ENCODE results near the gene F2R. TPM values are rescaled to one million over a fixed set of nuclear protein-coding genes. Genes with fewer than 3 reads are reported as not detected.

Gene F2R
- total and polyA plus RNA-seq, 2 experiments from 2014 or later: 15.0 to 26.0 TPM

DNA sequence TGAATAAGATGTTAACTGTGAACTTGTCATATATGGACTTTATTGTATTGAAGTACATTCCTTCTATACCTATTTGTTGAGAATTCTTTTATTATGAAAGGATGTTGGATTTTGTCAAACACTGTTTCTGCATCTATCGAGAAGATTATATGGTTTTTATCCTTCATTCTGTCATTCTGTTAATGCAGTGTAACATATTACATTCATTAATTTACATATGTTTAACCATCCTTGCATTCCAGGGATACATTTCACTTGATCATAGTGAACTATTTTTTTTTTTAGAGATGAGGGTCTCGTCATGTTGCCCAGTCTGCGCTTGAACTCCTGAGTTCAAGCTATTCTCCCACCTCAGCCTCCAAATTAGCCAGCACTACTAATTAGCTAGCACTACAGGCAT is 48.4 kb downstream of the F2R start:
- H3K4me2 ChIP-seq: no peak overlapping the region
- no peaks in the 10 kb centered on the region for H3K79me2 ChIP-seq (replicated peaks; ENCODE audit: insufficient read depth)
- Mint-ChIP-seq H3K9me3 (no peaks in the 10 kb centered on the region), H3K36me3 (ENCODE audit: low read depth) (no peaks in the 10 kb centered on the region), H3K4me1 (peaks cover 5% of the 10 kb centered on the region; the same call in 2 of the 3 replicates), H3K27ac (no peak overlapping the region), H3K4me3 (no peak overlapping the region), H3K27me3 (ENCODE audit: insufficient read depth, low read depth, poor library complexity) (peaks cover 4% of the 10 kb centered on the region)
- H3K27me3 ChIP-seq (ENCODE audit: insufficient read depth): no peaks in the 10 kb centered on the region
- no peak overlapping the region for H2AFZ ChIP-seq
- no peak overlapping the region for H3K4me3 ChIP-seq
- H3F3A ChIP-seq (replicated peaks; ENCODE audit: low read depth): no peaks in the 10 kb centered on the region
- 0 out of 2 replicates have a peak, but pooled peaks cover 4% of the 10 kb centered on the region for H3K9me2 ChIP-seq (ENCODE audit: insufficient read depth)
- H3K27ac ChIP-seq (ENCODE audit: low read depth): no peak overlapping the region
- ATAC-seq (no peak), DNase-seq (ENCODE audit: low spot score) (no peak)
- H4K20me1 ChIP-seq (replicated peaks; ENCODE audit: insufficient read depth): no peaks in the 10 kb centered on the region
- H3K36me3 ChIP-seq (ENCODE audit: insufficient read depth): no peaks in the 10 kb centered on the region
- peaks cover 6% of the 10 kb centered on the region for H3K4me1 ChIP-seq (ENCODE audit: insufficient read depth)
- TF ChIP-seq, protein P1, sequence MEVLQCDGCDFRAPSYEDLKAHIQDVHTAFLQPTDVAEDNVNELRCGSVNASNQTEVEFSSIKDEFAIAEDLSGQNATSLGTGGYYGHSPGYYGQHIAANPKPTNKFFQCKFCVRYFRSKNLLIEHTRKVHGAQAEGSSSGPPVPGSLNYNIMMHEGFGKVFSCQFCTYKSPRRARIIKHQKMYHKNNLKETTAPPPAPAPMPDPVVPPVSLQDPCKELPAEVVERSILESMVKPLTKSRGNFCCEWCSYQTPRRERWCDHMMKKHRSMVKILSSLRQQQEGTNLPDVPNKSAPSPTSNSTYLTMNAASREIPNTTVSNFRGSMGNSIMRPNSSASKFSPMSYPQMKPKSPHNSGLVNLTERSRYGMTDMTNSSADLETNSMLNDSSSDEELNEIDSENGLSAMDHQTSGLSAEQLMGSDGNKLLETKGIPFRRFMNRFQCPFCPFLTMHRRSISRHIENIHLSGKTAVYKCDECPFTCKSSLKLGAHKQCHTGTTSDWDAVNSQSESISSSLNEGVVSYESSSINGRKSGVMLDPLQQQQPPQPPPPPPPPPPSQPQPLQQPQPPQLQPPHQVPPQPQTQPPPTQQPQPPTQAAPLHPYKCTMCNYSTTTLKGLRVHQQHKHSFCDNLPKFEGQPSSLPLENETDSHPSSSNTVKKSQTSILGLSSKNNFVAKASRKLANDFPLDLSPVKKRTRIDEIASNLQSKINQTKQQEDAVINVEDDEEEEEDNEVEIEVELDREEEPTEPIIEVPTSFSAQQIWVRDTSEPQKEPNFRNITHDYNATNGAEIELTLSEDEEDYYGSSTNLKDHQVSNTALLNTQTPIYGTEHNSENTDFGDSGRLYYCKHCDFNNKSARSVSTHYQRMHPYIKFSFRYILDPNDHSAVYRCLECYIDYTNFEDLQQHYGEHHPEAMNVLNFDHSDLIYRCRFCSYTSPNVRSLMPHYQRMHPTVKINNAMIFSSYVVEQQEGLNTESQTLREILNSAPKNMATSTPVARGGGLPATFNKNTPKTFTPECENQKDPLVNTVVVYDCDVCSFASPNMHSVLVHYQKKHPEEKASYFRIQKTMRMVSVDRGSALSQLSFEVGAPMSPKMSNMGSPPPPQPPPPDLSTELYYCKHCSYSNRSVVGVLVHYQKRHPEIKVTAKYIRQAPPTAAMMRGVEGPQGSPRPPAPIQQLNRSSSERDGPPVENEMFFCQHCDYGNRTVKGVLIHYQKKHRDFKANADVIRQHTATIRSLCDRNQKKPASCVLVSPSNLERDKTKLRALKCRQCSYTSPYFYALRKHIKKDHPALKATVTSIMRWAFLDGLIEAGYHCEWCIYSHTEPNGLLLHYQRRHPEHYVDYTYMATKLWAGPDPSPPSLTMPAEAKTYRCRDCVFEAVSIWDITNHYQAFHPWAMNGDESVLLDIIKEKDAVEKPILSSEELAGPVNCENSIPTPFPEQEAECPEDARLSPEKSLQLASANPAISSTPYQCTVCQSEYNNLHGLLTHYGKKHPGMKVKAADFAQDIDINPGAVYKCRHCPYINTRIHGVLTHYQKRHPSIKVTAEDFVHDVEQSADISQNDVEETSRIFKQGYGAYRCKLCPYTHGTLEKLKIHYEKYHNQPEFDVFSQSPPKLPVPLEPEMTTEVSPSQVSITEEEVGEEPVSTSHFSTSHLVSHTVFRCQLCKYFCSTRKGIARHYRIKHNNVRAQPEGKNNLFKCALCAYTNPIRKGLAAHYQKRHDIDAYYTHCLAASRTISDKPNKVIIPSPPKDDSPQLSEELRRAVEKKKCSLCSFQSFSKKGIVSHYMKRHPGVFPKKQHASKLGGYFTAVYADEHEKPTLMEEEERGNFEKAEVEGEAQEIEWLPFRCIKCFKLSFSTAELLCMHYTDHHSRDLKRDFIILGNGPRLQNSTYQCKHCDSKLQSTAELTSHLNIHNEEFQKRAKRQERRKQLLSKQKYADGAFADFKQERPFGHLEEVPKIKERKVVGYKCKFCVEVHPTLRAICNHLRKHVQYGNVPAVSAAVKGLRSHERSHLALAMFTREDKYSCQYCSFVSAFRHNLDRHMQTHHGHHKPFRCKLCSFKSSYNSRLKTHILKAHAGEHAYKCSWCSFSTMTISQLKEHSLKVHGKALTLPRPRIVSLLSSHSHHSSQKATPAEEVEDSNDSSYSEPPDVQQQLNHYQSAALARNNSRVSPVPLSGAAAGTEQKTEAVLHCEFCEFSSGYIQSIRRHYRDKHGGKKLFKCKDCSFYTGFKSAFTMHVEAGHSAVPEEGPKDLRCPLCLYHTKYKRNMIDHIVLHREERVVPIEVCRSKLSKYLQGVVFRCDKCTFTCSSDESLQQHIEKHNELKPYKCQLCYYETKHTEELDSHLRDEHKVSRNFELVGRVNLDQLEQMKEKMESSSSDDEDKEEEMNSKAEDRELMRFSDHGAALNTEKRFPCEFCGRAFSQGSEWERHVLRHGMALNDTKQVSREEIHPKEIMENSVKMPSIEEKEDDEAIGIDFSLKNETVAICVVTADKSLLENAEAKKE (CRISPR knock-in tag; IDR thresholded peaks at IDR 0.05): no peak
- TF ChIP-seq NANOG (IDR thresholded peaks at IDR 0.05; ENCODE audit: borderline replicate concordance) (no peak), ZNF331 (CRISPR knock-in tag; IDR thresholded peaks at IDR 0.05; ENCODE audit: low read depth) (no peak), JUNB (IDR thresholded peaks at IDR 0.05; ENCODE audit: unreplicated experiment) (no peak), POLR2AphosphoS5 (IDR thresholded peaks at IDR 0.05; ENCODE audit: low read depth) (no peak), ZNF114 (CRISPR knock-in tag; IDR thresholded peaks at IDR 0.05) (no peak), CREB1 (CRISPR knock-in tag; IDR thresholded peaks at IDR 0.05; ENCODE audit: low read depth) (no peak), EZH2phosphoT487 (IDR thresholded peaks at IDR 0.05; ENCODE audit: unreplicated experiment) (no peak), STAT1 (IDR thresholded peaks at IDR 0.05; ENCODE audit: unreplicated experiment) (no peak), EZH2 (IDR thresholded peaks at IDR 0.05; ENCODE audit: low read depth, unreplicated experiment) (no peak)
- TF ChIP-seq, protein P2, sequence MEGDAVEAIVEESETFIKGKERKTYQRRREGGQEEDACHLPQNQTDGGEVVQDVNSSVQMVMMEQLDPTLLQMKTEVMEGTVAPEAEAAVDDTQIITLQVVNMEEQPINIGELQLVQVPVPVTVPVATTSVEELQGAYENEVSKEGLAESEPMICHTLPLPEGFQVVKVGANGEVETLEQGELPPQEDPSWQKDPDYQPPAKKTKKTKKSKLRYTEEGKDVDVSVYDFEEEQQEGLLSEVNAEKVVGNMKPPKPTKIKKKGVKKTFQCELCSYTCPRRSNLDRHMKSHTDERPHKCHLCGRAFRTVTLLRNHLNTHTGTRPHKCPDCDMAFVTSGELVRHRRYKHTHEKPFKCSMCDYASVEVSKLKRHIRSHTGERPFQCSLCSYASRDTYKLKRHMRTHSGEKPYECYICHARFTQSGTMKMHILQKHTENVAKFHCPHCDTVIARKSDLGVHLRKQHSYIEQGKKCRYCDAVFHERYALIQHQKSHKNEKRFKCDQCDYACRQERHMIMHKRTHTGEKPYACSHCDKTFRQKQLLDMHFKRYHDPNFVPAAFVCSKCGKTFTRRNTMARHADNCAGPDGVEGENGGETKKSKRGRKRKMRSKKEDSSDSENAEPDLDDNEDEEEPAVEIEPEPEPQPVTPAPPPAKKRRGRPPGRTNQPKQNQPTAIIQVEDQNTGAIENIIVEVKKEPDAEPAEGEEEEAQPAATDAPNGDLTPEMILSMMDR (conservative IDR thresholded peaks at IDR 0.05; ENCODE audit: low read depth in 2 of 2): no peak
- TF ChIP-seq, protein P3, sequence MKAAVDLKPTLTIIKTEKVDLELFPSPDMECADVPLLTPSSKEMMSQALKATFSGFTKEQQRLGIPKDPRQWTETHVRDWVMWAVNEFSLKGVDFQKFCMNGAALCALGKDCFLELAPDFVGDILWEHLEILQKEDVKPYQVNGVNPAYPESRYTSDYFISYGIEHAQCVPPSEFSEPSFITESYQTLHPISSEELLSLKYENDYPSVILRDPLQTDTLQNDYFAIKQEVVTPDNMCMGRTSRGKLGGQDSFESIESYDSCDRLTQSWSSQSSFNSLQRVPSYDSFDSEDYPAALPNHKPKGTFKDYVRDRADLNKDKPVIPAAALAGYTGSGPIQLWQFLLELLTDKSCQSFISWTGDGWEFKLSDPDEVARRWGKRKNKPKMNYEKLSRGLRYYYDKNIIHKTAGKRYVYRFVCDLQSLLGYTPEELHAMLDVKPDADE (IDR thresholded peaks at IDR 0.05): no peak
- TF ChIP-seq, protein P4, sequence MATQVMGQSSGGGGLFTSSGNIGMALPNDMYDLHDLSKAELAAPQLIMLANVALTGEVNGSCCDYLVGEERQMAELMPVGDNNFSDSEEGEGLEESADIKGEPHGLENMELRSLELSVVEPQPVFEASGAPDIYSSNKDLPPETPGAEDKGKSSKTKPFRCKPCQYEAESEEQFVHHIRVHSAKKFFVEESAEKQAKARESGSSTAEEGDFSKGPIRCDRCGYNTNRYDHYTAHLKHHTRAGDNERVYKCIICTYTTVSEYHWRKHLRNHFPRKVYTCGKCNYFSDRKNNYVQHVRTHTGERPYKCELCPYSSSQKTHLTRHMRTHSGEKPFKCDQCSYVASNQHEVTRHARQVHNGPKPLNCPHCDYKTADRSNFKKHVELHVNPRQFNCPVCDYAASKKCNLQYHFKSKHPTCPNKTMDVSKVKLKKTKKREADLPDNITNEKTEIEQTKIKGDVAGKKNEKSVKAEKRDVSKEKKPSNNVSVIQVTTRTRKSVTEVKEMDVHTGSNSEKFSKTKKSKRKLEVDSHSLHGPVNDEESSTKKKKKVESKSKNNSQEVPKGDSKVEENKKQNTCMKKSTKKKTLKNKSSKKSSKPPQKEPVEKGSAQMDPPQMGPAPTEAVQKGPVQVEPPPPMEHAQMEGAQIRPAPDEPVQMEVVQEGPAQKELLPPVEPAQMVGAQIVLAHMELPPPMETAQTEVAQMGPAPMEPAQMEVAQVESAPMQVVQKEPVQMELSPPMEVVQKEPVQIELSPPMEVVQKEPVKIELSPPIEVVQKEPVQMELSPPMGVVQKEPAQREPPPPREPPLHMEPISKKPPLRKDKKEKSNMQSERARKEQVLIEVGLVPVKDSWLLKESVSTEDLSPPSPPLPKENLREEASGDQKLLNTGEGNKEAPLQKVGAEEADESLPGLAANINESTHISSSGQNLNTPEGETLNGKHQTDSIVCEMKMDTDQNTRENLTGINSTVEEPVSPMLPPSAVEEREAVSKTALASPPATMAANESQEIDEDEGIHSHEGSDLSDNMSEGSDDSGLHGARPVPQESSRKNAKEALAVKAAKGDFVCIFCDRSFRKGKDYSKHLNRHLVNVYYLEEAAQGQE (IDR thresholded peaks at IDR 0.05; ENCODE audit: unreplicated experiment): no peak
